Progenitor cell of endocrine pancreas (in vitro differentiated cells): Measurements from ENCODE around the gene EYA2. TPM values are rescaled to one million over a fixed set of nuclear protein-coding genes. Genes with fewer than 3 reads are reported as not detected.

Experiments
- DNase-seq: peaks from one replicate; pipeline ENCODE4 v3.0.0; 2021; ENCODE audit warnings: low spot score; ENCODE audit not compliant: unreplicated experiment
- H3K27ac Mint-ChIP-seq: 2 replicates; pipeline ENCODE4 v1.8.0; 2021; ENCODE audit warnings: mild to moderate bottlenecking, moderate library complexity, mixed read lengths
- H3K27me3 Mint-ChIP-seq: 2 replicates; pipeline ENCODE4 v1.8.0; 2021; ENCODE audit warnings: mixed read lengths
- H3K36me3 Mint-ChIP-seq: 2 replicates; pipeline ENCODE4 v1.8.0; 2022; ENCODE audit warnings: mixed read lengths; ENCODE audit not compliant: insufficient read depth
- H3K4me1 Mint-ChIP-seq: 2 replicates; pipeline ENCODE4 v1.8.0; 2021; ENCODE audit warnings: low read depth, mixed read lengths
- H3K4me3 Mint-ChIP-seq: 2 replicates; pipeline ENCODE4 v1.8.0; 2021; ENCODE audit warnings: low read depth, mild to moderate bottlenecking, moderate library complexity, mixed read lengths
- H3K9me3 Mint-ChIP-seq: 2 replicates; pipeline ENCODE4 v1.8.0; 2021; ENCODE audit warnings: low read depth, mixed read lengths
- total RNA-seq: library from RNA; stranded (reverse); gene quantifications from 2 replicates; pipeline ENCODE4 v1.2.1, GENCODE V29; 2021
- TF ChIP-seq, protein P1 (sequence below): fragments of 200-600 bp; sonication (generic); IDR thresholded peaks from one replicate; pipeline ENCODE4 v1.5.0; 2021; ENCODE audit warnings: antibody characterized with exemption, mild to moderate bottlenecking; ENCODE audit not compliant: unreplicated experiment

The EYA2 gene
- total RNA-seq, 1 donor from 2014 or later, result 0.53 TPM

- Mint-ChIP-seq H3K4me1 (no peaks in the 10 kb centered on the region), H3K9me3 (peaks cover 27% of the 10 kb centered on the region), H3K27me3 (no peaks in the 10 kb centered on the region), H3K36me3 (peaks cover 3% of the 10 kb centered on the region), H3K27ac (no peak overlapping the region), H3K4me3 (no peak overlapping the region)
- TF ChIP-seq, protein P1, sequence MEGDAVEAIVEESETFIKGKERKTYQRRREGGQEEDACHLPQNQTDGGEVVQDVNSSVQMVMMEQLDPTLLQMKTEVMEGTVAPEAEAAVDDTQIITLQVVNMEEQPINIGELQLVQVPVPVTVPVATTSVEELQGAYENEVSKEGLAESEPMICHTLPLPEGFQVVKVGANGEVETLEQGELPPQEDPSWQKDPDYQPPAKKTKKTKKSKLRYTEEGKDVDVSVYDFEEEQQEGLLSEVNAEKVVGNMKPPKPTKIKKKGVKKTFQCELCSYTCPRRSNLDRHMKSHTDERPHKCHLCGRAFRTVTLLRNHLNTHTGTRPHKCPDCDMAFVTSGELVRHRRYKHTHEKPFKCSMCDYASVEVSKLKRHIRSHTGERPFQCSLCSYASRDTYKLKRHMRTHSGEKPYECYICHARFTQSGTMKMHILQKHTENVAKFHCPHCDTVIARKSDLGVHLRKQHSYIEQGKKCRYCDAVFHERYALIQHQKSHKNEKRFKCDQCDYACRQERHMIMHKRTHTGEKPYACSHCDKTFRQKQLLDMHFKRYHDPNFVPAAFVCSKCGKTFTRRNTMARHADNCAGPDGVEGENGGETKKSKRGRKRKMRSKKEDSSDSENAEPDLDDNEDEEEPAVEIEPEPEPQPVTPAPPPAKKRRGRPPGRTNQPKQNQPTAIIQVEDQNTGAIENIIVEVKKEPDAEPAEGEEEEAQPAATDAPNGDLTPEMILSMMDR, result no peak
- DNase-seq, result no peak
Observed at GRCh38 chr20:47066484-47067270, 172.0 kb downstream of the EYA2 start.

- Mint-ChIP-seq H3K27ac (no peak overlapping the region), H3K27me3 (no peaks in the 10 kb centered on the region), H3K4me3 (no peak overlapping the region), H3K9me3 (peaks cover 27% of the 10 kb centered on the region), H3K4me1 (no peaks in the 10 kb centered on the region), H3K36me3 (peaks cover 3% of the 10 kb centered on the region)
- TF ChIP-seq, protein P1, result no peak
- DNase-seq, result no peak
Observed at GRCh38 chr20:47067776-47068175, 173.1 kb downstream of the EYA2 start.

DNA sequence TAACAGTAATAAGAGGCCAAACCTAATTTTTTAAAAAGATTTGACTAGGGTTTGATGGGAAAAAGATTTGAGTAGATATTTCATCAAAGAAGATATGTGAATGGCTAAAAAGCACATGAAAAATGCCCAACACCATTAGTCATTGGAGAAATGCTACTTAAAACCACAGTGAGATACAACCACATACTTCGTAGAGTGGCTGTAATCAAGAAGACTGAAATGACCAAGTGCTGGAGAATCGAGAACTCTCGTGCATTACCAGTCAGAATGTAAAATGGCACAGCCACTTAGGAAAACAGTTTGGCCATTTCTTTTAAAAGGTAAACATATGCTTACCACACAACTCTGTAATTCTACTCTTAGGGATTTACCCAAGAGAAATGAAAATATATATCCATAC lies 175.5 kb downstream of the EYA2 start:
- no peak for DNase-seq
- no peaks in the 10 kb centered on the region for H3K27me3 Mint-ChIP-seq
- H3K27ac Mint-ChIP-seq, result no peak overlapping the region
- peaks cover 3% of the 10 kb centered on the region for H3K36me3 Mint-ChIP-seq
- no peaks in the 10 kb centered on the region for H3K4me1 Mint-ChIP-seq
- H3K4me3 Mint-ChIP-seq, result no peak overlapping the region
- H3K9me3 Mint-ChIP-seq, result peaks cover 36% of the 10 kb centered on the region
- TF ChIP-seq, protein P1, result no peak

GRCh38 chr20:47071646-47072185 lies 177.1 kb downstream of the EYA2 start:
- DNase-seq, result no peak
- TF ChIP-seq, protein P1, result no peak
- Mint-ChIP-seq H3K36me3 (peaks cover 3% of the 10 kb centered on the region), H3K9me3 (peaks cover 44% of the 10 kb centered on the region), H3K27ac (no peak overlapping the region), H3K4me1 (no peaks in the 10 kb centered on the region), H3K27me3 (no peaks in the 10 kb centered on the region), H3K4me3 (no peak overlapping the region)

DNA sequence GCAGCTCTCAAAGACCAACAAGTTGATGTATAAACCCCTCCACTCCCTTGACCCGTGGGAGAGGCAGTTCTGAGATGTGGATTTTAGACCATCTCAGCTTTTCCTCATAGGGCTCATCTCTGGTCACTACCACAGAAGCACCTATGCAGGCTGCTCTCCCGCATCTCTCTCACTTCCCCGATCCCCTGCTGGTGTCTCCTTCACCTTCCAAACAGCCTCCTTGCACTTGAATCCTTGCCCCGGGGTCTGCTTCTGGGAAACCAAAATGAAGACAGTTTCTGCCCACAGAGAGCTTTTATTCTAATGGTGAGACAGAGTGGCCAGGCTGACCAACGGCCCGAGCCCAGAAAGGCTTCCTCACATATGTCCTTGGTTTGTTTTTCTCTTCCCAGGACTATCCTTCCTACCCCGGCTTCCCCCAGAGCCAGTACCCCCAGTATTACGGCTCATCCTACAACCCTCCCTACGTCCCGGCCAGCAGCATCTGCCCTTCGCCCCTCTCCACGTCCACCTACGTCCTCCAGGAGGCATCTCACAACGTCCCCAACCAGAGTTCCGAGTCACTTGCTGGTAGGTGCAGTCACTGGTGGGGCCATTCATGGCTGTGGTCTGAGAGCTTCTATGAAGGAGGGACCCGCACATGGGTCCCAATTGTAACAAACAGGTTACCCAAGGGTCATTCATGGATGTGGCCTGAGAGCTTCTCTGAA lies 179.3 kb downstream of the EYA2 start:
- Mint-ChIP-seq H3K27ac (no peak overlapping the region), H3K9me3 (peaks cover 30% of the 10 kb centered on the region), H3K36me3 (peaks cover 2% of the 10 kb centered on the region), H3K4me1 (no peaks in the 10 kb centered on the region), H3K27me3 (no peaks in the 10 kb centered on the region), H3K4me3 (no peak overlapping the region)
- no peak for DNase-seq
- TF ChIP-seq, protein P1, result no peak
